Heart left ventricle (tissue), 16 donors: ENCODE data around the gene CACNB4. TPM values are rescaled to one million over a fixed set of nuclear protein-coding genes. Genes with fewer than 3 reads are reported as not detected.

Experiments used
- ATAC-seq, 4 donors: fragments of 200-7000 bp; cut with Tn5 transposase; one replicate each; pipeline ENCODE4 v1.9.1; 2020 to 2022; ENCODE audit warnings: moderate library complexity in 4 of 4, mild to moderate bottlenecking in 3 of 4, moderate number of reproducible peaks in 1 of 4
- DNase-seq, 5 donors: peaks; one replicate each; pipeline ENCODE4 v3.0.0-alpha.2; 2020
- H3K27ac ChIP-seq, 12 donors: fragments of 200-600 bp; sonication (generic) in 4 of 12; one replicate each; pipeline versions ENCODE4 v1.5.0 to v1.8.0; 2016 to 2022; ENCODE audit warnings: mild to moderate bottlenecking in 2 of 12
- H3K27me3 ChIP-seq, 9 donors: fragments of 200-600 bp; sonication (generic) in 2 of 9; one replicate each; pipeline versions ENCODE4 v1.5.1 to v1.8.0; 2016 to 2022; ENCODE audit warnings: mild to moderate bottlenecking in 3 of 9
- H3K36me3 ChIP-seq, 9 donors: fragments of 200-600 bp; sonication (generic) in 2 of 9; one replicate each; pipeline versions ENCODE4 v1.5.0 to v1.8.0; 2018 to 2022; ENCODE audit warnings: mild to moderate bottlenecking in 2 of 9
- H3K4me1 ChIP-seq, 12 donors: fragments of 200-600 bp; sonication (generic) in 4 of 12; one replicate each; pipeline versions ENCODE4 v1.5.0 to v1.8.0; 2016 to 2022; ENCODE audit warnings: mild to moderate bottlenecking in 3 of 12
- H3K4me3 ChIP-seq, 12 donors: fragments of 200-600 bp; sonication (generic) in 4 of 12; one replicate each; pipeline versions ENCODE4 v1.5.0 to v1.8.0; 2017 to 2022; ENCODE audit warnings: mild to moderate bottlenecking in 9 of 12, moderate library complexity in 4 of 12
- H3K9me3 ChIP-seq, 12 donors: fragments of 200-600 bp; sonication (generic) in 4 of 12; one replicate each; pipeline versions ENCODE4 v1.5.0 to v1.8.0; 2016 to 2022; ENCODE audit warnings: mild to moderate bottlenecking in 1 of 12
- POLR2A ChIP-seq, 2 donors: fragments of 450-650 bp; IDR thresholded peaks; one replicate each; pipeline ENCODE4 v1.6.1; 2017; ENCODE audit warnings: antibody characterized with exemption in 2 of 2, mild to moderate bottlenecking in 2 of 2, moderate library complexity in 2 of 2
- WGBS, 4 donors: extraction: QIAGEN DNeasy Blood & Tissue Kit in 2 of 4; methylation state at CpG; one replicate each; pipeline versions ENCODE4 v1.1.5 to v1.1.7; 2013 to 2018; 5-methylcytosine and 5-hydroxymethylcytosine counted together
- intact Hi-C, 10 donors: fragments of 100-400 bp; cut with DNase I; formaldehyde crosslinking; loops; one replicate each; pipeline versions ENCODE4 v1.11.1 to v1.14.2; 2022
- polyA plus RNA-seq, 2 donors: library from polyadenylated mRNA; stranded (reverse); fragments of 200-250 nt; gene quantifications; one replicate each; pipeline ENCODE4 v1.2.3, GENCODE V29; 2013
- total RNA-seq, 9 donors: library from RNA; depleted of rRNA in 2 of 9; stranded (reverse); fragments of >200 nt in 2 of 9; fragmentation: NEBNext Ultra II Directional in 3 of 9; extraction: Animal tissue kit (Norgen Biotek cat#: 25700) in 3 of 9; gene quantifications; one replicate each; pipeline versions ENCODE4 v1.1.0 to v1.2.4, GENCODE V29; 2016 to 2023
- TF ChIP-seq, protein P1 (sequence below), 12 donors: fragments of 200-600 bp; sonication (generic) in 4 of 12; IDR thresholded peaks; one replicate each; pipeline versions ENCODE4 v1.5.0 to v1.8.0; 2018 to 2022; ENCODE audit warnings: antibody characterized with exemption in 12 of 12, mild to moderate bottlenecking in 5 of 12
- donor health status: ischemic (EF 13 %, LVEDD 7.1; RV severe dilation, severe dysfunction).
- donor health status: healthy with polysubstance abuse.
- donor health status: DM: no; HTN: yes; CAD: no.
- donor health status: DM: no; HTN: no; CAD: no.
- donor health status: ischemic (EF 25% LVEDD 6.9; RV normal size, moderate dysfunction).
- donor health status: ischemic (EF 25% LVEDD 5.7; RV mildly dilated, moderate dysfunction).
- donor health status: healthy.
- donor health status: DM: yes; HTN: yes; CAD: no.
- donor health status: ischemic (EF 35%, LVEDD 5.7; RV mildly dilated, moderate dysfunction).
- donor health status: nonischemic (EF 11% LVEDD 7.7; RV severe dilation, severe dysfunction).
- donor health status: DM: yes; HTN: yes; CAD: no.
- donor health status: PGD.
- donor health status: ischemic (EF 29% LVEDD 5.4; RV normal size, mild dysfunction).
- donor health status: nonischemic (EF 23%, LVEDD 6.1; RV moderate dilation, normal function).

Gene CACNB4
- total and polyA plus RNA-seq, 11 donors, result 0.03 to 1.5 (median 0.39) TPM

DNA sequence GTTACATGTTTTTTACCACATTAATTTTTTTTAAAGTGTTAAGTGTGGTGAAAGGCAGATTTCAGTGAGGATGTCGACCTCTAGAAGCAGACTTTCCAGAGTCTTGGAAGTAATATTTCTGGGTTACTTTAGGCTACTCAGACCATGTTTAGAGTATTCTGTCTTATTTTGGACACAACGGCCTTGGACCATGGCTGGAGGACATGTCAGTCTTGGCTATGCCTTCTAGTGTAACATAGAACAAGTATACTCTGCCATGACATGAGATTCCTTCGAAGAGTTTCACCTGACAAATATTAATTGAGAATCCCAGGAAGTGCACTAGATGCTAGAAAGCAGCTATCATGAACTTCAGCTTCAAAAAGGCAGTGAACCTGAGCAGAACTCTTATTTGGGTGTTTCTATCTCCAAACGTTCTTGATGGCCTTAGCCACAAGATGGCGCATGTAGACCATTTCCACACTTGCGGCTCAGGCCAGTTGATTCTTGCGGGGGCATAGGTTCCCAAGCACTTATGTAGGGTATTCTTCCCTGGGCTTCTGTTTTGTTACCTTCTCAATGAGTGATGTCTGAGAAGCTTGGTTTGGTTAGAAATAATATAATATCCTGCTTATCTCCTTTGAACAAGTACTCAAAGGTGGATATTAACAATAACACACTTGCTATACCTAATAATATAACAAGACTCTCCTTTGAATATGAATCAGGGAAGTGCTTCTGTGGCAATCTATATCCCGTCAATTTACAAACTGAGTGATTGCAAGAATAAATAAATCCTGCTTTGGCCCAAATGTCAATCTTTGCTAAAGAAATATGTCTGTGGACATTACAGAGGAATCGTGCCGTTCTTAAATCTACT, 62.0 kb downstream of the CACNB4 start:
- peak in 4 of 5 donors; percentile 54 to 73 (median 67) for DNase-seq
- no peak overlapping the region for H3K27ac ChIP-seq
- no peak for TF ChIP-seq POLR2A (IDR thresholded peaks at IDR 0.05)
- TF ChIP-seq, protein P1, sequence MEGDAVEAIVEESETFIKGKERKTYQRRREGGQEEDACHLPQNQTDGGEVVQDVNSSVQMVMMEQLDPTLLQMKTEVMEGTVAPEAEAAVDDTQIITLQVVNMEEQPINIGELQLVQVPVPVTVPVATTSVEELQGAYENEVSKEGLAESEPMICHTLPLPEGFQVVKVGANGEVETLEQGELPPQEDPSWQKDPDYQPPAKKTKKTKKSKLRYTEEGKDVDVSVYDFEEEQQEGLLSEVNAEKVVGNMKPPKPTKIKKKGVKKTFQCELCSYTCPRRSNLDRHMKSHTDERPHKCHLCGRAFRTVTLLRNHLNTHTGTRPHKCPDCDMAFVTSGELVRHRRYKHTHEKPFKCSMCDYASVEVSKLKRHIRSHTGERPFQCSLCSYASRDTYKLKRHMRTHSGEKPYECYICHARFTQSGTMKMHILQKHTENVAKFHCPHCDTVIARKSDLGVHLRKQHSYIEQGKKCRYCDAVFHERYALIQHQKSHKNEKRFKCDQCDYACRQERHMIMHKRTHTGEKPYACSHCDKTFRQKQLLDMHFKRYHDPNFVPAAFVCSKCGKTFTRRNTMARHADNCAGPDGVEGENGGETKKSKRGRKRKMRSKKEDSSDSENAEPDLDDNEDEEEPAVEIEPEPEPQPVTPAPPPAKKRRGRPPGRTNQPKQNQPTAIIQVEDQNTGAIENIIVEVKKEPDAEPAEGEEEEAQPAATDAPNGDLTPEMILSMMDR (IDR thresholded peaks at IDR 0.05), result peak; percentile 71 to 90 (median 83)
- intact Hi-C loops, result loop anchor here (1.0 to 10.0 kb wide), 17 partner anchors 75 to 1480 kb away; partner anchors contain the start of gene STAM2 (in 6 of the 10)
- H3K36me3 ChIP-seq, result no peaks in the 10 kb centered on the region
- H3K4me3 ChIP-seq, result no peak overlapping the region
- peak; percentile 44 to 85 (median 66) for ATAC-seq
- H3K27me3 ChIP-seq, result no peaks in the 10 kb centered on the region
- WGBS, 4 donors, result 35 to 42% (median 40%) methylated on average over 10 of the region's 10 CpGs
- peaks cover 4 to 30% (median 16%) of the 10 kb centered on the region in 12 donors for H3K4me1 ChIP-seq
- no peaks in the 10 kb centered on the region for H3K9me3 ChIP-seq

- no peak for DNase-seq
- Histone ChIP-seq H3K4me1 (peaks cover 4 to 27% (median 16%) of the 10 kb centered on the region in 12 donors), H3K27ac (no peak overlapping the region), H3K27me3 (no peaks in the 10 kb centered on the region), H3K9me3 (no peaks in the 10 kb centered on the region), H3K36me3 (no peaks in the 10 kb centered on the region), H3K4me3 (no peak overlapping the region)
- intact Hi-C loops, result loop anchor here in 4 of 10 donors (10.0 kb wide), 4 partner anchors 80 to 1480 kb away; partner anchors contain the start of gene STAM2 (in 1 of the 4)
- TF ChIP-seq, protein P1 (IDR thresholded peaks at IDR 0.05), result no peak
- TF ChIP-seq POLR2A (IDR thresholded peaks at IDR 0.05), result no peak
- 65 to 81% (median 73%) methylated on average over 7 of the region's 7 CpGs for WGBS, 4 donors
- ATAC-seq, result no peak
These were observed 64.5 kb downstream of the CACNB4 start for GRCh38 chr2:152034257-152034801.

DNA sequence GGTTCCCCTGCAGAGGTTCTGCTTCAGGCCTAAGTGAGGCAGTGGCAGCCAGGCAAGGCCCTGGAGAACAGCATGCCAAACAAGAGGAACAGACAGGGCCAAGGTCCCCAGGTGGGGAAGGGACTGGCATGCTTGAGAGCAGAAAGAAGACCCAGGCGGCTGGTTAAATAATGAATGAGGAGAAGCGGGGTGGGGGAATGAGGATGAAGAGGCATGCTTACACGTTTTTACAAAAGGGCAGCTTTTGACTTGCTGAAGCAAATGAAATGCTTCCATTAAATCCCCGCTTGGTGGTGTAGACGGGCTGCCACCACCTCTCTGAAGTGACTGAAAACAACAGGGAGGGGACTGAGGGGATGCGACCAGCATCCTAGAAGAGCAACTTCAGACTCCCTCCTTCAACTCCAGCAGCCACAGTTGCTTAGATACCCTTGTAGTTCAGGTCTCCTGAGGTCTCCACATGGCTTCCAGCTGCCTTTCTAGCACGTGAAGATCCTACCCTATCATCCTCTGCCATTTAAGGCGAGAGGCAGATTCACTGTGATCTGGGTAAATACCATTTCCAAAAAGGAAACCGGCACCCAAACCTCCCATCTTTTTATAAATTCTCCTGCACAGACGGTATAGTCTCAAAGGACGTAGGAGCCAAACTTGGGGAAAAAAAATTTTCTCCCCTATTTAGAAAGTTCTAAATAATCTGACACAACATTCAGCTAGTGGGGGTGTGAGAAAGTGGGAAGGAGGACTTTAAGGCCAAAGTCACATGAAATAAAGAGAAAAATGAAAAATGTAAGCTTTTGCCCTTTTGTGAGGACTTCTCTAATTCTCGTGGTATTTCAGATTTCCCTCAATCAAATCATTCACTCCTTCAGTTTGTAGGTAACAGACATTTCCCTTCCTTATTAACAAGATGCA, 65.6 kb downstream of the CACNB4 start:
- intact Hi-C loops, result loop anchor here in 4 of 10 donors (10.0 kb wide), 4 partner anchors 82 to 1482 kb away; partner anchors contain the start of gene STAM2 (in 1 of the 4)
- TF ChIP-seq, protein P1 (IDR thresholded peaks at IDR 0.05), result no peak
- no peak for TF ChIP-seq POLR2A (IDR thresholded peaks at IDR 0.05)
- ATAC-seq, result no peak
- no peaks in the 10 kb centered on the region for H3K36me3 ChIP-seq
- no peaks in the 10 kb centered on the region for H3K27me3 ChIP-seq
- no peak overlapping the region for H3K4me3 ChIP-seq
- WGBS, 4 donors, result 79 to 85% (median 84%) methylated on average over 12 of the region's 12 CpGs
- H3K27ac ChIP-seq, result no peak overlapping the region
- H3K4me1 ChIP-seq, result peaks cover 2 to 17% (median 9%) of the 10 kb centered on the region in 12 donors
- H3K9me3 ChIP-seq, result no peaks in the 10 kb centered on the region
- no peak for DNase-seq
